Kidney (tissue), 14 donors: ENCODE results near the gene RBM47. TPM values are rescaled to one million over a fixed set of nuclear protein-coding genes. Genes with fewer than 3 reads are reported as not detected.

Experiments
- DNase-seq, 5 donors: peaks; one replicate each; pipeline ENCODE4 v3.0.0-alpha.2; 2013 to 2020
- FAIRE-seq: peaks from 2 replicates; lab custom pipeline; 2012; peaks lifted over from hg19 to GRCh38; lab: Jason Lieb, UNC
- H3K27ac ChIP-seq, 2 donors: one replicate each; pipeline ENCODE4 v1.7.0; 2013; ENCODE audit warnings: low read depth in 2 of 2, low read length in 2 of 2, inconsistent platforms in 1 of 2
- H3K27me3 ChIP-seq: one replicate; pipeline ENCODE4 v1.7.1; 2013; ENCODE audit warnings: low read length, inconsistent platforms; ENCODE audit not compliant: control insufficient read depth, insufficient read depth
- H3K36me3 ChIP-seq, 3 donors: one replicate each; pipeline versions ENCODE4 v1.7.0 to v1.7.1; 2013; ENCODE audit warnings: low read length in 3 of 3, control low read depth in 1 of 3, inconsistent platforms in 1 of 3; ENCODE audit not compliant: insufficient read depth in 3 of 3, control insufficient read depth in 2 of 3
- H3K4me1 ChIP-seq, 3 donors: one replicate each; pipeline versions ENCODE4 v1.7.0 to v1.7.1; 2013; ENCODE audit warnings: low read length in 3 of 3, inconsistent platforms in 1 of 3, low read depth in 1 of 3; ENCODE audit not compliant: control insufficient read depth in 2 of 3, insufficient read depth in 2 of 3
- H3K4me3 ChIP-seq, 3 donors: one replicate each; pipeline versions ENCODE4 v1.7.0 to v1.8.1; 2013; ENCODE audit warnings: low read length in 3 of 3, control low read depth in 1 of 3, inconsistent platforms in 1 of 3
- H3K9ac ChIP-seq, 3 donors: one replicate each; pipeline versions ENCODE4 v1.7.0 to v1.7.1; 2013; ENCODE audit warnings: low read length in 3 of 3, control low read depth in 1 of 3, inconsistent platforms in 1 of 3
- H3K9me3 ChIP-seq, 3 donors: one replicate each; pipeline versions ENCODE4 v1.7.0 to v1.7.1; 2013; ENCODE audit warnings: low read length in 3 of 3, control low read depth in 1 of 3, inconsistent platforms in 1 of 3; ENCODE audit not compliant: control insufficient read depth in 2 of 3, insufficient read depth in 1 of 3
- intact Hi-C: fragments of 100-400 bp; cut with DNase I; formaldehyde crosslinking; loops from one replicate; pipeline ENCODE4 v1.11.1; 2022
- polyA plus RNA-seq: library from polyadenylated mRNA; stranded (reverse); fragments of 350-450 nt; fragmentation: Illumina TruSeq; extraction: RNeasy Lipid Tissue Mini Kit (QIAGEN cat#74804); gene quantifications from one replicate; pipeline ENCODE4 v1.2.3, GENCODE V29; 2014; ENCODE audit warnings: low read depth, low replicate concordance; ENCODE audit not compliant: insufficient read depth
- total RNA-seq: library from RNA; stranded (reverse); fragmentation: NEBNext Ultra II Directional; extraction: Animal tissue kit (Norgen Biotek cat#: 25700); gene quantifications from one replicate; pipeline ENCODE4 v1.2.1, GENCODE V29; 2021
- TF ChIP-seq, protein P1 (sequence below): IDR thresholded peaks from 3 replicates; pipeline ENCODE4 v1.5.1; 2012; ENCODE audit warnings: mild to moderate bottlenecking, moderate library complexity, borderline replicate concordance; ENCODE audit not compliant: insufficient read depth; ENCODE audit errors: extremely low read depth
- donor health status: control.
- donor health status: control.
- donor health status: control.
- donor health status: control.
- donor health status: control.
- donor health status: DM: yes; HTN: yes; CAD: no.
- donor health status: Normal renal cell carcinoma (clear cell type).

RBM47 gene
- total and polyA plus RNA-seq, 2 donors from 2014 or later = 61.5 to 124 TPM

- no peaks in the 10 kb centered on the region for H3K27me3 ChIP-seq
- peaks cover 0 to 5% (median 0%) of the 10 kb centered on the region in 3 donors for H3K4me1 ChIP-seq
- no peak overlapping the region for H3K9ac ChIP-seq
- H3K9me3 ChIP-seq = no peaks in the 10 kb centered on the region
- H3K36me3 ChIP-seq = no peaks in the 10 kb centered on the region
- intact Hi-C loops = no loop called here
- no peak overlapping the region for H3K27ac ChIP-seq
- TF ChIP-seq, protein P1, sequence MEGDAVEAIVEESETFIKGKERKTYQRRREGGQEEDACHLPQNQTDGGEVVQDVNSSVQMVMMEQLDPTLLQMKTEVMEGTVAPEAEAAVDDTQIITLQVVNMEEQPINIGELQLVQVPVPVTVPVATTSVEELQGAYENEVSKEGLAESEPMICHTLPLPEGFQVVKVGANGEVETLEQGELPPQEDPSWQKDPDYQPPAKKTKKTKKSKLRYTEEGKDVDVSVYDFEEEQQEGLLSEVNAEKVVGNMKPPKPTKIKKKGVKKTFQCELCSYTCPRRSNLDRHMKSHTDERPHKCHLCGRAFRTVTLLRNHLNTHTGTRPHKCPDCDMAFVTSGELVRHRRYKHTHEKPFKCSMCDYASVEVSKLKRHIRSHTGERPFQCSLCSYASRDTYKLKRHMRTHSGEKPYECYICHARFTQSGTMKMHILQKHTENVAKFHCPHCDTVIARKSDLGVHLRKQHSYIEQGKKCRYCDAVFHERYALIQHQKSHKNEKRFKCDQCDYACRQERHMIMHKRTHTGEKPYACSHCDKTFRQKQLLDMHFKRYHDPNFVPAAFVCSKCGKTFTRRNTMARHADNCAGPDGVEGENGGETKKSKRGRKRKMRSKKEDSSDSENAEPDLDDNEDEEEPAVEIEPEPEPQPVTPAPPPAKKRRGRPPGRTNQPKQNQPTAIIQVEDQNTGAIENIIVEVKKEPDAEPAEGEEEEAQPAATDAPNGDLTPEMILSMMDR = no peak
- no peak overlapping the region for H3K4me3 ChIP-seq
- FAIRE-seq = no peak
- DNase-seq = no peak
Measured at GRCh38 chr4:40377512-40378365, 251.9 kb downstream of the RBM47 start.

- Histone ChIP-seq H3K27me3 (no peaks in the 10 kb centered on the region), H3K4me1 (peaks cover 0 to 5% (median 0%) of the 10 kb centered on the region in 3 donors), H3K27ac (no peak overlapping the region), H3K9ac (no peak overlapping the region), H3K9me3 (no peaks in the 10 kb centered on the region), H3K36me3 (no peaks in the 10 kb centered on the region), H3K4me3 (no peak overlapping the region)
- TF ChIP-seq, protein P1 = no peak
- no peak for DNase-seq
- intact Hi-C loops = no loop called here
- FAIRE-seq = no peak
Measured at GRCh38 chr4:40375620-40376019, 254.0 kb downstream of the RBM47 start.

DNA sequence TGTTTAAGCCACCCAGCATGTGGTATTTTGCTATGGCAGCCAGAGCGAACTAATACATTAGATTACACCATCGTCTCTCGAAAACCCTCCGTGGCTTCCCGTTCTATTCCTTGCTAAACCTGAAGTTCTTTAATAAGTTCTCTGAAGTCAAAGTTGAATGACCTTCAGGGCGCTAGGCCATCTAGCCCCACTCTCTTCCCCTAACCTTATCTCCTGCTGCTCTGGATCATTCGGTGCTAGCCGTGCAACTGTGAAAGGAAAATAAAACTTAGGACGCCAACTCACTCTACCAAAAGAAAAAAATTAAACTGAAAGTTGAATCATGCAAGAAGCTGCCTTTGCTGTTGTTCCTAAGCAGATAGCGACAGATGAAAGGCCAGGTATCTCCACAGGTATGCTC lies 254.6 kb downstream of the RBM47 start:
- no peak overlapping the region for H3K9ac ChIP-seq
- no peaks in the 10 kb centered on the region for H3K9me3 ChIP-seq
- no peaks in the 10 kb centered on the region for H3K27me3 ChIP-seq
- TF ChIP-seq, protein P1 = no peak
- no peak overlapping the region for H3K27ac ChIP-seq
- no peak overlapping the region for H3K4me3 ChIP-seq
- peaks cover 0 to 5% (median 0%) of the 10 kb centered on the region in 3 donors for H3K4me1 ChIP-seq
- no peaks in the 10 kb centered on the region for H3K36me3 ChIP-seq
- intact Hi-C loops = no loop called here
- FAIRE-seq = no peak
- DNase-seq = no peak
